Measurements from ENCODE around the gene FAM186B. TPM values are rescaled to one million over a fixed set of nuclear protein-coding genes. Genes with fewer than 3 reads are reported as not detected.

Gene FAM186B
- total RNA-seq, 1 experiment from 2014 or later: 0.39 TPM

DNA sequence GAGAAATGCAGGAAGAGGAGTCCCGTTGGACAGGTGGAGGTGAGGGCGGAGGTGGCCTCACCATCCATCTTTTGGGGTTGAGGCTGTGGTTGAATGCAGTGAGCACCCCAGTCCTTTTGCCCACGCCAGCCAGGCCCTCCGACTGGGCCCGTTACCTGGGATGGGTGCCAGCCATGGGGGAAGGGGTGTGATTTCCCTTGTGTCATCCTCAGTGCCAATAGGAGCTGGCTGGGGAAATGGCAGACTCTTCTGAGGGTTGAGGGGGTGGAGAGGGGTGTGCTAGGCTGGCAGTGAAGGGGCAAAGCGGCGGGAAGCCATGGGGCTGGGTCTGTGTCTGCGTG, 57.0 kb downstream of the FAM186B start:
- H3K4me3 Mint-ChIP-seq: no peak overlapping the region
- no peaks in the 10 kb centered on the region for H3K36me3 Mint-ChIP-seq
- H3K9me3 Mint-ChIP-seq: no peaks in the 10 kb centered on the region
- H3K27ac Mint-ChIP-seq: no peak overlapping the region
- ATAC-seq: no peak
- peaks cover 84% of the 10 kb centered on the region for H3K27me3 Mint-ChIP-seq (ENCODE audit: low read depth)
- CTCF ChIA-PET: interaction anchor here (0.6 to 7.8 kb wide), 13 partner anchors 10 to 254 kb away, joined by 3 to 99 read pairs (median 4); partner anchors contain the start of genes DNAJC22, KCNH3, PRPF40B and PRPH
- TF ChIP-seq TEAD4 (CRISPR knock-in tag; IDR thresholded peaks at IDR 0.05) (no peak), GABPB1 (CRISPR knock-in tag; IDR thresholded peaks at IDR 0.05) (no peak)
- TF ChIP-seq, protein P1, sequence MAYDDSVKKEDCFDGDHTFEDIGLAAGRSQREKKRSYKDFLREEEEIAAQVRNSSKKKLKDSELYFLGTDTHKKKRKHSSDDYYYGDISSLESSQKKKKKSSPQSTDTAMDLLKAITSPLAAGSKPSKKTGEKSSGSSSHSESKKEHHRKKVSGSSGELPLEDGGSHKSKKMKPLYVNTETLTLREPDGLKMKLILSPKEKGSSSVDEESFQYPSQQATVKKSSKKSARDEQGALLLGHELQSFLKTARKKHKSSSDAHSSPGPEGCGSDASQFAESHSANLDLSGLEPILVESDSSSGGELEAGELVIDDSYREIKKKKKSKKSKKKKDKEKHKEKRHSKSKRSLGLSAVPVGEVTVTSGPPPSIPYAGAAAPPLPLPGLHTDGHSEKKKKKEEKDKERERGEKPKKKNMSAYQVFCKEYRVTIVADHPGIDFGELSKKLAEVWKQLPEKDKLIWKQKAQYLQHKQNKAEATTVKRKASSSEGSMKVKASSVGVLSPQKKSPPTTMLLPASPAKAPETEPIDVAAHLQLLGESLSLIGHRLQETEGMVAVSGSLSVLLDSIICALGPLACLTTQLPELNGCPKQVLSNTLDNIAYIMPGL (CRISPR knock-in tag; IDR thresholded peaks at IDR 0.05): no peak
- DNase-seq (ENCODE audit: low spot score): no peak
- peaks cover 18% of the 10 kb centered on the region for H3K4me1 Mint-ChIP-seq
- POLR2A ChIA-PET: no interaction called here

DNA sequence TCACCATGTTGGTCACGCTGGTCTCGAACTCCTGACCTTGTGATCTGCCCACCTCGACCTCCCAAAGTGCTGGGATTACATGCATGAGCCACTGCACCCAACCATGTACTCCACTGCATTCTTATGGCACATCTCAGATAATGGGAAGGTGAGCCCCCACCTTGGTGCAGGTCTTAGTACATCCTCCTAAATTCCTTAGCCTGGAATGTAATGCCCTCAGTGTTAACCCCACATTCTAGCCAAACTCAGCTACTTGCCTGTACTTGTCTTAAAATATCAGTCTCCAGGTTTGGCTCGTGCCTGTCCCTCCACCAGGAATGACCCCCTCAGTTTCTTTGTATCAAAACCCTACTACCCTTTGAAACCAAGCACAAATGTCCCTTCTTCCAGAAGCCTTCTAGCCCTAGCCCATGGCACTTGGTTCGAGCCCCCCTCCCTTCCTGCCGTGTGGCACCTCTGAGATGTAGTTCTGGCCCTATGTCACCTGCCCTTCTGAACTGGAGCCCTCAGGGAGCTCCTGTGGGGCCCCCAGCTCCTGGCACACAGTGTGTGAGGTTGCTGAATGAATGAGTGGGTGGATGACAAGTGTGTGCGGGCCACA, 58.2 kb downstream of the FAM186B start:
- no peaks in the 10 kb centered on the region for H3K36me3 Mint-ChIP-seq
- peaks cover 91% of the 10 kb centered on the region for H3K27me3 Mint-ChIP-seq (ENCODE audit: low read depth)
- no peak for TF ChIP-seq ZNF416 (CRISPR knock-in tag; IDR thresholded peaks at IDR 0.05)
- no peak for TF ChIP-seq ZNF423 (CRISPR knock-in tag; IDR thresholded peaks at IDR 0.05)
- TF ChIP-seq PRDM15 (CRISPR knock-in tag; IDR thresholded peaks at IDR 0.05): no peak
- TF ChIP-seq EMX1 (CRISPR knock-in tag; IDR thresholded peaks at IDR 0.05): no peak
- TF ChIP-seq NR2C2 (CRISPR knock-in tag; IDR thresholded peaks at IDR 0.05): no peak
- no peak for TF ChIP-seq CREM (CRISPR knock-in tag; IDR thresholded peaks at IDR 0.05)
- H3K4me1 Mint-ChIP-seq: peaks cover 23% of the 10 kb centered on the region
- CTCF ChIA-PET: interaction anchor here (1.5 to 4.9 kb wide), 3 partner anchors 180 to 205 kb away, joined by 4 to 32 read pairs (median 5); partner anchors contain the start of genes DNAJC22 and SPATS2
- POLR2A ChIA-PET: no interaction called here
- DNase-seq (ENCODE audit: low spot score) (no peak), ATAC-seq (no peak)
- H3K9me3 Mint-ChIP-seq: no peaks in the 10 kb centered on the region
- H3K27ac Mint-ChIP-seq: no peak overlapping the region
- H3K4me3 Mint-ChIP-seq: no peak overlapping the region

GRCh38 chr12:49546481-49546880, 59.0 kb downstream of the FAM186B start:
- Mint-ChIP-seq H3K9me3 (no peaks in the 10 kb centered on the region), H3K27ac (no peak overlapping the region), H3K4me3 (no peak overlapping the region), H3K27me3 (ENCODE audit: low read depth) (peaks cover 96% of the 10 kb centered on the region), H3K4me1 (peaks cover 23% of the 10 kb centered on the region), H3K36me3 (no peaks in the 10 kb centered on the region)
- DNase-seq (ENCODE audit: low spot score): no peak
- TF ChIP-seq ARID4B (CRISPR knock-in tag; IDR thresholded peaks at IDR 0.05; ENCODE audit: borderline replicate concordance) (no peak), FOXJ3 (CRISPR knock-in tag; IDR thresholded peaks at IDR 0.05; ENCODE audit: borderline replicate concordance) (no peak)
- ChIA-PET CTCF (interaction anchor here (0.8 to 4.9 kb wide), 4 partner anchors 180 to 204 kb away, joined by 3 to 34 read pairs (median 4); partner anchors contain the start of genes DNAJC22 and SPATS2), POLR2A (no interaction called here)
- no peak for ATAC-seq

Data from WTC11 (cell line).